ENCODE measurements around the gene KLHL36.
A peak's percentile ranks its signal among the peaks of the same experiment; 100 is the strongest.
"Not testable (repeated sequence)": the region's sequence is repeated elsewhere in the genome, so short reads cannot be mapped to it uniquely, and the experiment has no call there.

Gene KLHL36

GRCh38 chr16:84690088-84690819 is 41.9 kb downstream of the KLHL36 start:
- Histone ChIP-seq H3K4me1 (ENCODE audit: control insufficient read depth in 2 of 2, insufficient read depth in 2 of 2, low read length in 2 of 2) (no peaks in the 10 kb centered on the region), H3K36me3 (ENCODE audit: control insufficient read depth in 2 of 2, insufficient read depth in 2 of 2, low read length in 2 of 2) (no peaks in the 10 kb centered on the region)

GRCh38 chr16:84692451-84693214 is 44.3 kb downstream of the KLHL36 start:
- Histone ChIP-seq H3K9me3 (ENCODE audit: control insufficient read depth in 2 of 2, low read length in 2 of 2) (no peaks in the 10 kb centered on the region), H3K27me3 (ENCODE audit: control insufficient read depth in 2 of 2, insufficient read depth in 2 of 2, low read length in 2 of 2) (no peaks in the 10 kb centered on the region), H3K4me3 (ENCODE audit: low read length in 2 of 2) (no peak overlapping the region), H3K27ac (ENCODE audit: low read depth in 2 of 2, low read length in 2 of 2) (no peak overlapping the region), H3K4me1 (ENCODE audit: control insufficient read depth in 2 of 2, insufficient read depth in 2 of 2, low read length in 2 of 2) (no peaks in the 10 kb centered on the region), H3K9ac (ENCODE audit: low read depth in 1 of 2, low read length in 2 of 2) (no peak overlapping the region), H3K36me3 (ENCODE audit: control insufficient read depth in 2 of 2, insufficient read depth in 2 of 2, low read length in 2 of 2) (no peaks in the 10 kb centered on the region)

More at GRCh38 chr16:84690088-84690819, 41.9 kb downstream of the KLHL36 start:
- no peak overlapping the region for H3K9ac ChIP-seq (ENCODE audit: low read depth in 1 of 2, low read length in 2 of 2)
- no peak overlapping the region for H3K27ac ChIP-seq (ENCODE audit: low read depth in 2 of 2, low read length in 2 of 2)
- H3K4me3 ChIP-seq (ENCODE audit: low read length in 2 of 2), result no peak overlapping the region
- H3K9me3 ChIP-seq (ENCODE audit: control insufficient read depth in 2 of 2, low read length in 2 of 2), result no peaks in the 10 kb centered on the region
- H3K27me3 ChIP-seq (ENCODE audit: control insufficient read depth in 2 of 2, insufficient read depth in 2 of 2, low read length in 2 of 2), result no peaks in the 10 kb centered on the region

- H3K4me1 ChIP-seq (ENCODE audit: control insufficient read depth in 2 of 2, insufficient read depth in 2 of 2, low read length in 2 of 2); H3K36me3 ChIP-seq (ENCODE audit: control insufficient read depth in 2 of 2, insufficient read depth in 2 of 2, low read length in 2 of 2); H3K9me3 ChIP-seq (ENCODE audit: control insufficient read depth in 2 of 2, low read length in 2 of 2); H3K27ac ChIP-seq (ENCODE audit: low read depth in 2 of 2, low read length in 2 of 2); H3K4me3 ChIP-seq (ENCODE audit: low read length in 2 of 2); H3K9ac ChIP-seq (ENCODE audit: low read depth in 1 of 2, low read length in 2 of 2); H3K27me3 ChIP-seq (ENCODE audit: control insufficient read depth in 2 of 2, insufficient read depth in 2 of 2, low read length in 2 of 2): not testable (repeated sequence)
Observed at GRCh38 chr16:84693869-84694268, 45.6 kb downstream of the KLHL36 start.

GRCh38 chr16:84694980-84695379 is 46.7 kb downstream of the KLHL36 start:
- Histone ChIP-seq H3K27me3 (ENCODE audit: control insufficient read depth in 2 of 2, insufficient read depth in 2 of 2, low read length in 2 of 2) (no peaks in the 10 kb centered on the region), H3K9ac (ENCODE audit: low read depth in 1 of 2, low read length in 2 of 2) (no peak overlapping the region), H3K27ac (ENCODE audit: low read depth in 2 of 2, low read length in 2 of 2) (no peak overlapping the region), H3K4me1 (ENCODE audit: control insufficient read depth in 2 of 2, insufficient read depth in 2 of 2, low read length in 2 of 2) (peaks cover 4% of the 10 kb centered on the region in 2 donors), H3K36me3 (ENCODE audit: control insufficient read depth in 2 of 2, insufficient read depth in 2 of 2, low read length in 2 of 2) (no peaks in the 10 kb centered on the region), H3K4me3 (ENCODE audit: low read length in 2 of 2) (no peak overlapping the region), H3K9me3 (ENCODE audit: control insufficient read depth in 2 of 2, low read length in 2 of 2) (no peaks in the 10 kb centered on the region)

- Histone ChIP-seq H3K4me1 (ENCODE audit: control insufficient read depth in 2 of 2, insufficient read depth in 2 of 2, low read length in 2 of 2) (peaks cover 4 to 7% of the 10 kb centered on the region in 2 donors), H3K36me3 (ENCODE audit: control insufficient read depth in 2 of 2, insufficient read depth in 2 of 2, low read length in 2 of 2) (no peaks in the 10 kb centered on the region), H3K27me3 (ENCODE audit: control insufficient read depth in 2 of 2, insufficient read depth in 2 of 2, low read length in 2 of 2) (no peaks in the 10 kb centered on the region), H3K27ac (ENCODE audit: low read depth in 2 of 2, low read length in 2 of 2) (peak overlapping the region in 1 of 2 donors; percentile 16), H3K9me3 (ENCODE audit: control insufficient read depth in 2 of 2, low read length in 2 of 2) (no peaks in the 10 kb centered on the region), H3K4me3 (ENCODE audit: low read length in 2 of 2) (peak overlapping the region; percentile 83 to 94), H3K9ac (ENCODE audit: low read depth in 1 of 2, low read length in 2 of 2) (peak overlapping the region; percentile 63 to 83)
Observed at GRCh38 chr16:84699147-84699711, 50.9 kb downstream of the KLHL36 start.

GRCh38 chr16:84699712-84700445 is 51.6 kb downstream of the KLHL36 start, which contains the start of gene USP10:
TSS of gene USP10 (plus strand) at chr16:84700000. CDS start at chr16:84700091, 91 bp downstream.
- peak within 1 kb of the TSS; percentile 72 to 83 for H3K9ac ChIP-seq (ENCODE audit: low read depth in 1 of 2, low read length in 2 of 2)
- H3K4me1 ChIP-seq (ENCODE audit: control insufficient read depth in 2 of 2, insufficient read depth in 2 of 2, low read length in 2 of 2), result peaks cover 4 to 7% of the 10 kb centered on the region in 2 donors
- peak within 1 kb of the TSS; percentile 47 to 80 for H3K27ac ChIP-seq (ENCODE audit: low read depth in 2 of 2, low read length in 2 of 2)

GRCh38 chr16:84700446-84701300 is 52.4 kb downstream of the KLHL36 start:
- H3K4me1 ChIP-seq (ENCODE audit: control insufficient read depth in 2 of 2, insufficient read depth in 2 of 2, low read length in 2 of 2), result peaks cover 7 to 11% of the 10 kb centered on the region in 2 donors
- H3K4me3 ChIP-seq (ENCODE audit: low read length in 2 of 2), result peak overlapping the region; percentile 83 to 94
- H3K9ac ChIP-seq (ENCODE audit: low read depth in 1 of 2, low read length in 2 of 2), result peak overlapping the region; percentile 72 to 83
- peak overlapping the region; percentile 47 to 80 for H3K27ac ChIP-seq (ENCODE audit: low read depth in 2 of 2, low read length in 2 of 2)
- no peaks in the 10 kb centered on the region for H3K9me3 ChIP-seq (ENCODE audit: control insufficient read depth in 2 of 2, low read length in 2 of 2)
- no peaks in the 10 kb centered on the region for H3K36me3 ChIP-seq (ENCODE audit: control insufficient read depth in 2 of 2, insufficient read depth in 2 of 2, low read length in 2 of 2)
- H3K27me3 ChIP-seq (ENCODE audit: control insufficient read depth in 2 of 2, insufficient read depth in 2 of 2, low read length in 2 of 2), result no peaks in the 10 kb centered on the region

More at GRCh38 chr16:84699712-84700445, 51.6 kb downstream of the KLHL36 start, which contains the start of gene USP10:
- H3K36me3 ChIP-seq (ENCODE audit: control insufficient read depth in 2 of 2, insufficient read depth in 2 of 2, low read length in 2 of 2), result no peaks in the 10 kb centered on the region
- no peaks in the 10 kb centered on the region for H3K27me3 ChIP-seq (ENCODE audit: control insufficient read depth in 2 of 2, insufficient read depth in 2 of 2, low read length in 2 of 2)
- H3K9me3 ChIP-seq (ENCODE audit: control insufficient read depth in 2 of 2, low read length in 2 of 2), result no peaks in the 10 kb centered on the region
- H3K4me3 ChIP-seq (ENCODE audit: low read length in 2 of 2), result peak within 1 kb of the TSS; percentile 83 to 94

- Histone ChIP-seq H3K36me3 (ENCODE audit: control insufficient read depth in 2 of 2, insufficient read depth in 2 of 2, low read length in 2 of 2) (no peaks in the 10 kb centered on the region), H3K27ac (ENCODE audit: low read depth in 2 of 2, low read length in 2 of 2) (no peak overlapping the region), H3K9me3 (ENCODE audit: control insufficient read depth in 2 of 2, low read length in 2 of 2) (no peaks in the 10 kb centered on the region), H3K9ac (ENCODE audit: low read depth in 1 of 2, low read length in 2 of 2) (no peak overlapping the region), H3K27me3 (ENCODE audit: control insufficient read depth in 2 of 2, insufficient read depth in 2 of 2, low read length in 2 of 2) (no peaks in the 10 kb centered on the region), H3K4me1 (ENCODE audit: control insufficient read depth in 2 of 2, insufficient read depth in 2 of 2, low read length in 2 of 2) (peaks cover 7 to 13% of the 10 kb centered on the region in 2 donors), H3K4me3 (ENCODE audit: low read length in 2 of 2) (no peak overlapping the region)
Observed at GRCh38 chr16:84703681-84704080, 55.4 kb downstream of the KLHL36 start.

GRCh38 chr16:84704253-84704652 is 55.9 kb downstream of the KLHL36 start:
- H3K4me1 ChIP-seq (ENCODE audit: control insufficient read depth in 2 of 2, insufficient read depth in 2 of 2, low read length in 2 of 2), result peaks cover 4 to 10% of the 10 kb centered on the region in 2 donors

More at GRCh38 chr16:84704253-84704652, 55.9 kb downstream of the KLHL36 start:
- Histone ChIP-seq H3K27ac (ENCODE audit: low read depth in 2 of 2, low read length in 2 of 2) (no peak overlapping the region), H3K9me3 (ENCODE audit: control insufficient read depth in 2 of 2, low read length in 2 of 2) (no peaks in the 10 kb centered on the region), H3K9ac (ENCODE audit: low read depth in 1 of 2, low read length in 2 of 2) (no peak overlapping the region), H3K36me3 (ENCODE audit: control insufficient read depth in 2 of 2, insufficient read depth in 2 of 2, low read length in 2 of 2) (peaks cover 3% of the 10 kb centered on the region in 2 donors), H3K27me3 (ENCODE audit: control insufficient read depth in 2 of 2, insufficient read depth in 2 of 2, low read length in 2 of 2) (no peaks in the 10 kb centered on the region), H3K4me3 (ENCODE audit: low read length in 2 of 2) (no peak overlapping the region)

Data from mucosa of rectum (tissue), 2 donors.